PC-9 (cell line): ENCODE data around the gene ZSWIM3. TPM values are rescaled to one million over a fixed set of nuclear protein-coding genes. Genes with fewer than 3 reads are reported as not detected.

Experiments used
- BruUV-seq: library from RNA; stranded (reverse); fragments of 400-500 nt; replicated peaks from 2 replicates; lab custom pipeline; 2021; lab: Mats Ljungman, UMichigan
- CTCF ChIA-PET: fragments of 300-600 bp; sonication (Branson Sonifier 250); formaldehyde crosslinking; loops from one replicate; lab custom pipeline; 2022; ENCODE audit warnings: antibody characterized with exemption; lab: Charles Lee
- POLR2A ChIA-PET: fragments of 300-600 bp; sonication (Branson Sonifier 250); formaldehyde crosslinking; loops from one replicate; lab custom pipeline; 2022; ENCODE audit warnings: antibody characterized with exemption; ENCODE audit not compliant: unreplicated experiment; lab: Charles Lee
- DNase-seq, 2 experiments: peaks; one replicate each; pipeline versions ENCODE4 v3.0.0 to v3.0.0-alpha.2; 2015 to 2022; ENCODE audit warnings: mixed read lengths in 1 of 2
- H2AFZ ChIP-seq: fragments of 200-600 bp; sonication (generic); 2 replicates; pipeline ENCODE4 v1.8.1; 2017; ENCODE audit warnings: antibody characterized with exemption
- H3F3A ChIP-seq: fragments of 200-600 bp; sonication (generic); 2 replicates; pipeline ENCODE4 v1.8.1; 2017; ENCODE audit warnings: antibody characterized with exemption, mild to moderate bottlenecking, low read depth; ENCODE audit not compliant: insufficient read depth
- H3K27ac ChIP-seq: fragments of 200-600 bp; sonication (generic); 2 replicates; pipeline ENCODE4 v1.6.1; 2016; ENCODE audit warnings: mixed run types
- H3K27me3 ChIP-seq: fragments of 200-600 bp; sonication (generic); 2 replicates; pipeline ENCODE4 v1.6.1; 2016; ENCODE audit warnings: low read depth, mixed run types; ENCODE audit not compliant: insufficient read depth
- H3K36me3 ChIP-seq: fragments of 200-600 bp; sonication (generic); 2 replicates; pipeline ENCODE4 v1.6.1; 2016; ENCODE audit warnings: low read depth, mixed run types
- H3K4me1 ChIP-seq: fragments of 200-600 bp; sonication (generic); replicated peaks from 2 replicates; pipeline ENCODE4 v1.6.1; 2016; ENCODE audit warnings: mixed run types; ENCODE audit not compliant: insufficient read depth
- H3K4me2 ChIP-seq: fragments of 200-600 bp; sonication (generic); 2 replicates; pipeline ENCODE4 v1.6.1; 2017; ENCODE audit warnings: mixed run types
- H3K4me3 ChIP-seq: fragments of 200-600 bp; sonication (generic); 2 replicates; pipeline ENCODE4 v1.6.1; 2016; ENCODE audit warnings: mixed run types
- H3K79me2 ChIP-seq: fragments of 200-600 bp; sonication (generic); 2 replicates; pipeline ENCODE4 v1.6.1; 2017; ENCODE audit warnings: low read depth, mixed run types
- H3K9me2 ChIP-seq: fragments of 200-600 bp; sonication (generic); 2 replicates; pipeline ENCODE4 v1.8.1; 2017; ENCODE audit warnings: mild to moderate bottlenecking; ENCODE audit not compliant: insufficient read depth
- H3K9me3 ChIP-seq: fragments of 200-600 bp; sonication (generic); 2 replicates; pipeline ENCODE4 v1.8.1; 2016; ENCODE audit warnings: low read depth; ENCODE audit not compliant: insufficient read depth
- H4K20me1 ChIP-seq: fragments of 200-600 bp; sonication (generic); 2 replicates; pipeline ENCODE4 v1.8.1; 2017; ENCODE audit not compliant: insufficient read depth
- EZH2 ChIP-seq: fragments of 200-600 bp; sonication (generic); IDR thresholded peaks from 2 replicates; pipeline ENCODE4 v1.8.0; 2017; ENCODE audit warnings: antibody characterized with exemption, low read depth
- intact Hi-C: fragments of 100-400 bp; cut with micrococcal nuclease; formaldehyde crosslinking; loops from one replicate; pipeline ENCODE4 v1.10.0; 2022; ENCODE audit not compliant: unreplicated experiment
- total RNA-seq: library from RNA; stranded (reverse); gene quantifications from 2 replicates; pipeline ENCODE4 v1.2.3, GENCODE V29; 2021
- TF ChIP-seq, protein P1 (sequence below): fragments of 200-600 bp; sonication (generic); conservative IDR thresholded peaks from 2 replicates; pipeline ENCODE4 v1.6.1; 2017; ENCODE audit warnings: mixed run types, antibody characterized with exemption, mild to moderate bottlenecking, moderate library complexity

The ZSWIM3 gene
- total RNA-seq, 1 experiment from 2014 or later: 2.7 TPM

DNA sequence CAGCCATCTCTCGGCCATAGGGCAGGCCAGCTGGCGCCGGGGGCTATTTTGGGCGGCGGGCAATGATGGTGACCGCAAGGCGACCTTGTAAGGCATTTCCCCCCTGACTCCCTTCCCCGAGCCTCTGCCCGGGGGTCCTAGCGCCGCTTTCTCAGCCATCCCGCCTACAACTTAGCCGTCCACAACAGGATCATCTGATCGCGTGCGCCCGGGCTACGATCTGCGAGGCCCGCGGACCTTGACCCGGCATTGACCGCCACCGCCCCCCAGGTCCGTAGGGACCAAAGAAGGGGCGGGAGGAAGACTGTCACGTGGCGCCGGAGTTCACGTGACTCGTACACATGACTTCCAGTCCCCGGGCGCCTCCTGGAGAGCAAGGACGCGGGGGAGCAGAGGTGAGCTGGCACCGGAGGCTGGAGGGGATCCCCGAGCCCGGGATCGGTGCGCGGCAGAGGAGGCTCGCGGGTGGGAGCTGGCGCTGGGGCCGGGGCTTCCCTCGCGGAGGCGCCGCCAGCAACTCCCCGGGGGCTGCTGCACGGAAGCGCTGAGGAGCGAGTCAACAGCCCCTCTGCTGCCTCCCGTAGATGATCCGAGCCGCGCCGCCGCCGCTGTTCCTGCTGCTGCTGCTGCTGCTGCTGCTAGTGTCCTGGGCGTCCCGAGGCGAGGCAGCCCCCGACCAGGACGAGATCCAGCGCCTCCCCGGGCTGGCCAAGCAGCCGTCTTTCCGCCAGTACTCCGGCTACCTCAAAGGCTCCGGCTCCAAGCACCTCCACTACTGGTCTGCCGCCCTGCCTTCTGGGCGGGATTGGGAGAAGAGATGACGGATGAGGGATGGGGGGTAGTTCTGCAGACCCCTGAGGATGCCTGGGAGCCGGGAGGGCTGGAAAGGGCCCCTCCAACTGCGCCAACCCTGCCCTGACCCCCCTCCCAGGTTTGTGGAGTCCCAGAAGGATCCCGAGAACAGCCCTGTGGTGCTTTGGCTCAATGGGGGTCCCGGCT lies 33.9 kb downstream of the ZSWIM3 start, which contains the start of the genes CTSA and NEURL2:
CTSA (plus strand) TSS at position 351 of the 999 bp plus-strand sequence; CDS start at position 585, 234 bp downstream.
NEURL2 (minus strand) TSS at position 224 of the 999 bp plus-strand sequence; CDS start at position 7, 217 bp downstream.
- ChIA-PET POLR2A (interaction anchor here (0.6 kb wide), 1 partner anchor 42 kb away, joined by 8 read pairs; no protein-coding TSS in a partner anchor), CTCF (interaction anchor here (1.0 kb wide), 1 partner anchor 13 kb away, joined by 3 read pairs; no protein-coding TSS in a partner anchor)
- Histone ChIP-seq H2AFZ (peak within 1 kb of the TSS; percentile 99), H3K4me1 (peaks cover 14% of the 10 kb centered on the region; the same call in 1 of the 2 replicates), H3K27ac (no peak within 1 kb of the TSS), H3K4me3 (peak within 1 kb of the TSS; percentile 82), H3K79me2 (peaks cover 13% of the 10 kb centered on the region), H3K9me3 (no peaks in the 10 kb centered on the region), H3F3A (peaks cover 46% of the 10 kb centered on the region; the same call in 1 of the 2 replicates), H3K4me2 (peak within 1 kb of the TSS; percentile 98), H3K9me2 (no peaks in the 10 kb centered on the region), H3K36me3 (peaks cover 12% of the 10 kb centered on the region; the same call in 1 of the 2 replicates), H4K20me1 (no peaks in the 10 kb centered on the region), H3K27me3 (no peaks in the 10 kb centered on the region)
- peak; percentile 81 to 90 for DNase-seq
- intact Hi-C loops: loop anchor here (5.0 kb wide), 1 partner anchor 74 kb away; no protein-coding TSS in a partner anchor
- no peak for TF ChIP-seq EZH2
- TF ChIP-seq, protein P1, sequence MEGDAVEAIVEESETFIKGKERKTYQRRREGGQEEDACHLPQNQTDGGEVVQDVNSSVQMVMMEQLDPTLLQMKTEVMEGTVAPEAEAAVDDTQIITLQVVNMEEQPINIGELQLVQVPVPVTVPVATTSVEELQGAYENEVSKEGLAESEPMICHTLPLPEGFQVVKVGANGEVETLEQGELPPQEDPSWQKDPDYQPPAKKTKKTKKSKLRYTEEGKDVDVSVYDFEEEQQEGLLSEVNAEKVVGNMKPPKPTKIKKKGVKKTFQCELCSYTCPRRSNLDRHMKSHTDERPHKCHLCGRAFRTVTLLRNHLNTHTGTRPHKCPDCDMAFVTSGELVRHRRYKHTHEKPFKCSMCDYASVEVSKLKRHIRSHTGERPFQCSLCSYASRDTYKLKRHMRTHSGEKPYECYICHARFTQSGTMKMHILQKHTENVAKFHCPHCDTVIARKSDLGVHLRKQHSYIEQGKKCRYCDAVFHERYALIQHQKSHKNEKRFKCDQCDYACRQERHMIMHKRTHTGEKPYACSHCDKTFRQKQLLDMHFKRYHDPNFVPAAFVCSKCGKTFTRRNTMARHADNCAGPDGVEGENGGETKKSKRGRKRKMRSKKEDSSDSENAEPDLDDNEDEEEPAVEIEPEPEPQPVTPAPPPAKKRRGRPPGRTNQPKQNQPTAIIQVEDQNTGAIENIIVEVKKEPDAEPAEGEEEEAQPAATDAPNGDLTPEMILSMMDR: no peak; the same call in 1 of the 2 replicates
- BruUV-seq: no TSS peak

DNA sequence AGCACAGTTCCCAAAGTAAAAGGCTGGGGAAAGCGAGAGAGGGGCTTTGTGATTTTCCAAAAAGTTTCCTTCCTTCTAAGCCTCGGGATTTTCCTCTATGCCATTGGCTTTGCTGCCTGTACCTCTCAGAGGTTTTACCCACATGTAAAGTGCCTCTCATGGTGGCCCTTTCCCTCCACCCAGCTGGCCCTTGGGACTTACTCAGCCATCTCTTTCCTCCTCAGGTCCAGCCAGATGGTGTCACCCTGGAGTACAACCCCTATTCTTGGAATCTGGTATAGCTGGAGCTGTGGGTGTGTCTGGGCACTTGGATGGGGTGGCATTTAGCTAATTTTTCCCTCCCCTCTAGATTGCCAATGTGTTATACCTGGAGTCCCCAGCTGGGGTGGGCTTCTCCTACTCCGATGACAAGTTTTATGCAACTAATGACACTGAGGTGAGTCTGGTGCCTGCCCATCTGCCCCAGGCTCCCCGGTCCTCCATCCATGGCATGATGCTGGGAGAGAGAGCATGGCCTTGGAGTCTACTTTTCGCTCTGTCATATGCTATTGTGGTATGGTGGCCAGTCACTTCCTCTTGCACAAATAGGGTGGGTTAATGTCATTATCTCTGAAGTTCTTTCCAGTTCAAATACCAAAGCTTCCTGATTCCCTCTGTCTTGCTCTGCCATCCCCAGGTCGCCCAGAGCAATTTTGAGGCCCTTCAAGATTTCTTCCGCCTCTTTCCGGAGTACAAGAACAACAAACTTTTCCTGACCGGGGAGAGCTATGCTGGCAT lies 34.8 kb downstream of the ZSWIM3 start:
- no peaks in the 10 kb centered on the region for H3K27me3 ChIP-seq
- peaks cover 53% of the 10 kb centered on the region; the same call in 1 of the 2 replicates for H3F3A ChIP-seq
- peaks cover 20% of the 10 kb centered on the region for H3K36me3 ChIP-seq
- H3K4me2 ChIP-seq: peak overlapping the region; percentile 98
- peaks cover 14% of the 10 kb centered on the region; the same call in 1 of the 2 replicates for H3K4me1 ChIP-seq
- H2AFZ ChIP-seq: peak overlapping the region; percentile 99
- ChIA-PET POLR2A (interaction anchor here (0.6 to 0.7 kb wide), 4 partner anchors 37 to 75 kb away, joined by 3 to 8 read pairs (median 6); no protein-coding TSS in a partner anchor), CTCF (no interaction called here)
- BruUV-seq: TSS peak; percentile 22
- peaks cover 13% of the 10 kb centered on the region for H3K79me2 ChIP-seq
- no peaks in the 10 kb centered on the region for H4K20me1 ChIP-seq
- no peaks in the 10 kb centered on the region for H3K9me2 ChIP-seq
- no peak overlapping the region for H3K27ac ChIP-seq
- H3K9me3 ChIP-seq: no peaks in the 10 kb centered on the region
- peak; percentile 39 to 59 for DNase-seq
- H3K4me3 ChIP-seq: peak overlapping the region; percentile 82
- TF ChIP-seq EZH2: no peak
- TF ChIP-seq, protein P1: 0 out of 2 replicates have a peak, but pooled peaks have one; percentile 42
- intact Hi-C loops: loop anchor here (2.0 to 5.0 kb wide), 2 partner anchors 75 to 93 kb away; no protein-coding TSS in a partner anchor
